NT2/D1 (cell line): ENCODE results near the gene RGMA.

Experiments
- DNase-seq: peaks from one replicate; pipeline ENCODE4 v3.0.0-alpha.2; 2011; ENCODE audit warnings: low read depth, low spot score
- H3K27me3 ChIP-seq: 2 replicates; pipeline ENCODE4 v1.6.0; 2011; ENCODE audit warnings: mild to moderate bottlenecking; ENCODE audit not compliant: insufficient read length, insufficient read depth
- H3K36me3 ChIP-seq: 2 replicates; pipeline ENCODE4 v1.6.1; 2011; ENCODE audit warnings: mild to moderate bottlenecking, low read length, mixed read lengths; ENCODE audit not compliant: insufficient read depth, insufficient read length
- H3K4me1 ChIP-seq: 2 replicates; pipeline ENCODE4 v1.5.1; 2011; ENCODE audit not compliant: insufficient read depth, insufficient read length
- H3K4me3 ChIP-seq: 2 replicates; pipeline ENCODE4 v1.5.1; 2011; ENCODE audit warnings: low read depth; ENCODE audit not compliant: insufficient read length
- H3K9ac ChIP-seq: 2 replicates; pipeline ENCODE4 v1.6.0; 2011; ENCODE audit warnings: low read depth; ENCODE audit not compliant: insufficient read length
- H3K9me3 ChIP-seq: 2 replicates; pipeline ENCODE4 v1.5.1; 2011; ENCODE audit warnings: mild to moderate bottlenecking, low read length; ENCODE audit not compliant: insufficient read depth
- SUZ12 ChIP-seq: IDR thresholded peaks from 2 replicates; pipeline ENCODE4 v1.6.1; 2011; ENCODE audit not compliant: insufficient read length, insufficient read depth; ENCODE audit errors: extremely low read depth
- YY1 ChIP-seq: IDR thresholded peaks from 2 replicates; pipeline ENCODE4 v1.6.1; 2011; ENCODE audit not compliant: insufficient read length, insufficient read depth
- ZNF274 ChIP-seq: IDR thresholded peaks from 2 replicates; pipeline ENCODE4 v1.6.1; 2011; ENCODE audit warnings: mild to moderate bottlenecking, low read depth, low read length

RGMA gene

DNA sequence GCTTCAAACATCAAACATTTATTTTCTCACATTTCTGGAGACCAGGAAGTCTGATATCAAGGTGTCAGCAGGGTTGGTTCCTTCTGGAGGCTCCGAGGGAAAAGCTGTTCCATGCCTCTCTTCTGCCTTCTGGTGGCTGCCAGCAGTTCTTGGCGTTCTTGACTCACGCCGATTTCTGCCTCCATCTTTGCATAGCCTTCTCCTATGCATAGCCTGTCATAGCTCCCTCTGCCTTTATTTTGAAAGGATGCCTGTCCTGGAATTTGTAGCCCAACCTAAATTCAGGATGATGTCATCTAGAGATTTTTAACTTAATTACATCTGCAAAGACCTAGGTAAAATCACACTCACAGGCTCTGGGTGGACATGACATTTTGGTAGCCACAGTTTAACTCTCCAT, 70.4 kb downstream of the RGMA start:
- Histone ChIP-seq H3K9me3 (no peaks in the 10 kb centered on the region), H3K27me3 (no peaks in the 10 kb centered on the region), H3K9ac (no peak overlapping the region), H3K4me1 (no peaks in the 10 kb centered on the region), H3K4me3 (no peak overlapping the region), H3K36me3 (peaks cover 92% of the 10 kb centered on the region)
- DNase-seq = no peak
- no peak for TF ChIP-seq SUZ12

DNA sequence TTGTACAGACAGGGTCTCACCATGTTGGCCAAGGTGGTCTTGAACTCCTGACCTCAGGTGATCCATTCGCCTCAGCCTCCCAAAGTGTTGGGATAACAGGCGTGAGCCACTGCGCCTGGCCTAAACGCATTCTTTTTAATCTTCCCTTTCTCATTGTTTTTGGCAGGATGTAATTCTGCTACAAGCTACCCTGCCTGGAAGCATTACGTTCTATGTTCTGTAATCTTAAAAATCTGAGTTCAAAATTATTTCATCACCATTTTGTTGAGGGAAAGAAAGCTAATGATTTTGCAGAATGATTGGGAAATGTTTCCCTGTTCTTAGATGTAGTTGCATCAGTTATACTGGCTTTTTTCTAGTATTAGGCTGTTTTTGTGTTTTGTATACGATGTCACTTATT, 71.5 kb downstream of the RGMA start:
- Histone ChIP-seq H3K9me3 (no peaks in the 10 kb centered on the region), H3K4me1 (no peaks in the 10 kb centered on the region), H3K9ac (no peak overlapping the region), H3K27me3 (no peaks in the 10 kb centered on the region), H3K4me3 (no peak overlapping the region), H3K36me3 (peaks cover 93% of the 10 kb centered on the region)
- TF ChIP-seq ZNF274 (no peak), YY1 (no peak), SUZ12 (no peak)
- DNase-seq = no peak

- Histone ChIP-seq H3K27me3 (no peaks in the 10 kb centered on the region), H3K36me3 (peaks cover 91% of the 10 kb centered on the region), H3K4me3 (no peak overlapping the region), H3K9me3 (no peaks in the 10 kb centered on the region), H3K9ac (no peak overlapping the region), H3K4me1 (no peaks in the 10 kb centered on the region)
- no peak for DNase-seq
- TF ChIP-seq SUZ12 (no peak), YY1 (no peak), ZNF274 (no peak)
Observed at GRCh38 chr15:93012786-93013185, 76.2 kb downstream of the RGMA start.

DNA sequence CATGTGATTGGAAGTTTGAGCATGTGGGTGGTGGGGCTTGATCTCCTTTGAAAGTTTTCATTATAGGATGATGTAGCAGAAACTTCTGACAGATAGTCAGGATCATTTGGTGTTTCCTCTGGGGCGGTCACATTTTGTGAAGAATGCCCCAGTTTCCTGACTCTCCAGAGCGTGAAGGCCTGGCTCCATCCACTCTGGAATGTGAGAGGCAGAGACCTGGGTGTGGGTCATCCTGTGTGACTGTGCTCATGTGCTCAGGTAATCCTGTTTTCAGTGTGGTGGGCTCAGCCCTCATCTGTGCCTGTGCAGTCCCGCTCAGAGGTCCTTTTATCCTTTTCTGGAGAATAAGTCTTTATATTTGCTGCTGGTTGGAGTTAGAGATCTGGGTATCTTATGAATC, 81.0 kb downstream of the RGMA start:
- DNase-seq = no peak
- Histone ChIP-seq H3K4me3 (no peak overlapping the region), H3K9ac (no peak overlapping the region), H3K27me3 (no peaks in the 10 kb centered on the region), H3K4me1 (no peaks in the 10 kb centered on the region), H3K9me3 (no peaks in the 10 kb centered on the region), H3K36me3 (peaks cover 88% of the 10 kb centered on the region)
- TF ChIP-seq YY1 (no peak), ZNF274 (no peak)

DNA sequence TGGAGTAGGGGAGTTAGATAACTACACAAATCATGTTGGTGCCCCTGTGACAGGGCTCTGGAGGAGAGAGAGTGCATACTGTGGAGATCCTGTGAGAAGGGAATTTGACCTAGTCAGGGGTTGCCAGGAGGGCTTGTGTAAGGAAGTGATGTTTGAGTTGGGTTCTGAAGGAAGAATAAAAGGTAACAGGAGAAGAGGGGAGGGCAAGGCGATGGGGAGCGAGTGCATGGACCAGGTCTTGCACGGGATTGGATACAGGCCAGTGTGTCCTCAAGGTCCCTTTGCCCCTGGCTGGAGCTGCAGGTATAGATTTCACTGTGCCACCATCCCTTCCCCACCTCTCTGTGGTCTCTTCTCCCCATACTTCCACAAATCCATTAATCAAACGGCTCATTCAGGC, 83.9 kb downstream of the RGMA start:
- no peaks in the 10 kb centered on the region for H3K27me3 ChIP-seq
- peaks cover 91% of the 10 kb centered on the region for H3K36me3 ChIP-seq
- H3K9me3 ChIP-seq = no peaks in the 10 kb centered on the region
- no peak for TF ChIP-seq ZNF274
- no peak for TF ChIP-seq SUZ12
- no peak for TF ChIP-seq YY1
- no peak overlapping the region for H3K9ac ChIP-seq
- H3K4me3 ChIP-seq = no peak overlapping the region
- H3K4me1 ChIP-seq = no peaks in the 10 kb centered on the region
- no peak for DNase-seq

DNA sequence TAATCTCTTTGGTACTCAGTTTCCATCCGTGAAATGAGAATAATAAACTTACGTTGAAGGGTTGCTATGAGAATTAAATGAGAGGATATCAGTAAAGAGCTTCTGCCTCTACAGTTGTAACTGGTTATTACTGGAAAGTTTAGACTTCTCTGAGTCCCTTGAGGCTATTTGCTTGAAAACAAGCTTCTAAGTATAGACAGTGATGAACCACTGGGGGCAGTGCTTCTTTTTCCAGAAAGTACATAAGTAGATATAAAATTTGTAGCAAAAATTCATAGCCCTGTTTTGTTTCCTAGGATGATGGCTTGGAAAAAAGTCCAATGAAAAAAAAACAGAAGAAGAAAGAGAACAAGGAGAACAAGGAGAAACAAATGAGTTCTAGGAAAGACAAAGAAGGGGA, 87.1 kb downstream of the RGMA start:
- no peak for DNase-seq
- Histone ChIP-seq H3K4me1 (no peaks in the 10 kb centered on the region), H3K4me3 (no peak overlapping the region), H3K36me3 (peaks cover 90% of the 10 kb centered on the region), H3K27me3 (no peaks in the 10 kb centered on the region), H3K9me3 (no peaks in the 10 kb centered on the region), H3K9ac (no peak overlapping the region)
- TF ChIP-seq ZNF274 (no peak), SUZ12 (no peak), YY1 (no peak)

DNA sequence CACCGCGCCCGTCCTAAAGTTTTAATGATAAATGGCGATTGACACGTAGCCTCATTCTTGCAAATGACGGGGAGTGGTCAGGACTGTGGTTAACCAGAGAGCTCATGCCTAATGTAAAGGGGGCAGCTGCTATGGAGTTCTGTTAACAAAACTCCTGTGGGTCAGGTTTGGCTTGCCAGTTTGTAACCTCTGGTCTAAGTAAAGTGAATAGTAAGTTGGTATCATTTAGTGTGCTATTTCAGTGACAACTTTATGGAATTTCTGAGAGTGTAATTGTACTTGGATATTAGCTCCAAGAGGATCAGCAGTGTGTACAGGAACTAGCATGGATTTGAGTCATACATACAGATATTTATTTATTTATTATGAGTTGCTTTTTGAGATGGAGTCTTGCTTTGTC, 87.9 kb downstream of the RGMA start:
- Histone ChIP-seq H3K27me3 (no peaks in the 10 kb centered on the region), H3K36me3 (peaks cover 90% of the 10 kb centered on the region), H3K9me3 (no peaks in the 10 kb centered on the region), H3K9ac (no peak overlapping the region), H3K4me1 (no peaks in the 10 kb centered on the region), H3K4me3 (no peak overlapping the region)
- TF ChIP-seq ZNF274 (no peak), YY1 (no peak), SUZ12 (no peak)
- no peak for DNase-seq

GRCh38 chr15:92997821-92998220, 91.2 kb downstream of the RGMA start:
- Histone ChIP-seq H3K9ac (no peak overlapping the region), H3K4me3 (no peak overlapping the region), H3K4me1 (no peaks in the 10 kb centered on the region), H3K27me3 (no peaks in the 10 kb centered on the region), H3K9me3 (no peaks in the 10 kb centered on the region), H3K36me3 (peaks cover 92% of the 10 kb centered on the region)
- no peak for DNase-seq
- TF ChIP-seq YY1 (no peak), ZNF274 (no peak), SUZ12 (no peak)
